Stimulated activated naive B cell treated with anti-CD40 and anti-IgM and Interleukin-4, amounts not matched to agents 10 μg/mL and 1 μg/mL and 100 μg/mL, for 72 hours (primary cell): Measurements from ENCODE around the gene NRXN3.

Source experiments
- ATAC-seq, 2 donors: fragments of 150-1000 bp; cut with Tn5 transposase; replicated peaks; 2 replicates each; pipeline ENCODE4 v1.10.0; 2021; ENCODE audit warnings: moderate library complexity in 1 of 2
- DNase-seq: peaks from one replicate; pipeline ENCODE4 v3.0.0; 2021
- H3K27ac Mint-ChIP-seq: one replicate; pipeline ENCODE4 v1.8.0; 2022; ENCODE audit warnings: mild to moderate bottlenecking, mixed read lengths
- H3K27me3 Mint-ChIP-seq, 2 donors: one replicate each; pipeline ENCODE4 v1.8.0; 2022; ENCODE audit warnings: mixed read lengths in 2 of 2
- H3K36me3 Mint-ChIP-seq, 2 donors: one replicate each; pipeline ENCODE4 v1.8.0; 2022; ENCODE audit warnings: mixed read lengths in 2 of 2, mild to moderate bottlenecking in 1 of 2
- H3K4me1 Mint-ChIP-seq, 2 donors: one replicate each; pipeline ENCODE4 v1.8.0; 2022; ENCODE audit warnings: mixed read lengths in 2 of 2, mild to moderate bottlenecking in 1 of 2
- H3K4me3 Mint-ChIP-seq, 2 donors: one replicate each; pipeline ENCODE4 v1.8.0; 2022; ENCODE audit warnings: mild to moderate bottlenecking in 2 of 2, mixed read lengths in 2 of 2, moderate library complexity in 1 of 2
- H3K9me3 Mint-ChIP-seq, 2 donors: one replicate each; pipeline ENCODE4 v1.8.0; 2022; ENCODE audit warnings: mixed read lengths in 2 of 2, mild to moderate bottlenecking in 1 of 2

The NRXN3 gene

GRCh38 chr14:79881299-79881698, 1711.1 kb downstream of the NRXN3 start:
- Mint-ChIP-seq H3K9me3 (peaks cover 0 to 3% of the 10 kb centered on the region in 2 donors), H3K4me1 (no peaks in the 10 kb centered on the region), H3K36me3 (no peaks in the 10 kb centered on the region), H3K27me3 (no peaks in the 10 kb centered on the region), H3K4me3 (no peak overlapping the region), H3K27ac (no peak overlapping the region)
- ATAC-seq (no peak), DNase-seq (no peak)

GRCh38 chr14:79890527-79890926, 1720.4 kb downstream of the NRXN3 start:
- Mint-ChIP-seq H3K9me3 (no peaks in the 10 kb centered on the region), H3K36me3 (no peaks in the 10 kb centered on the region), H3K4me3 (no peak overlapping the region), H3K27ac (no peak overlapping the region), H3K27me3 (no peaks in the 10 kb centered on the region), H3K4me1 (no peaks in the 10 kb centered on the region)
- DNase-seq (no peak), ATAC-seq (no peak)

- H3K36me3 Mint-ChIP-seq = no peaks in the 10 kb centered on the region
- no peak overlapping the region for H3K27ac Mint-ChIP-seq
- peaks cover 0 to 3% of the 10 kb centered on the region in 2 donors for H3K9me3 Mint-ChIP-seq
- DNase-seq (no peak), ATAC-seq (no peak)
- H3K4me3 Mint-ChIP-seq = no peak overlapping the region
- no peaks in the 10 kb centered on the region for H3K27me3 Mint-ChIP-seq
- no peaks in the 10 kb centered on the region for H3K4me1 Mint-ChIP-seq
Measured at GRCh38 chr14:79896009-79896408, 1725.8 kb downstream of the NRXN3 start.

GRCh38 chr14:79899610-79900009, 1729.4 kb downstream of the NRXN3 start:
- Mint-ChIP-seq H3K4me3 (no peak overlapping the region), H3K4me1 (no peaks in the 10 kb centered on the region), H3K27ac (no peak overlapping the region), H3K36me3 (no peaks in the 10 kb centered on the region), H3K9me3 (peaks cover 0 to 3% of the 10 kb centered on the region in 2 donors), H3K27me3 (no peaks in the 10 kb centered on the region)
- DNase-seq (no peak), ATAC-seq (no peak)

- H3K9me3 Mint-ChIP-seq = peaks cover 0 to 3% of the 10 kb centered on the region in 2 donors
- DNase-seq (no peak), ATAC-seq (no peak)
- no peaks in the 10 kb centered on the region for H3K27me3 Mint-ChIP-seq
- no peaks in the 10 kb centered on the region for H3K36me3 Mint-ChIP-seq
- no peaks in the 10 kb centered on the region for H3K4me1 Mint-ChIP-seq
- no peak overlapping the region for H3K4me3 Mint-ChIP-seq
- H3K27ac Mint-ChIP-seq = no peak overlapping the region
Measured at GRCh38 chr14:79904497-79904896, 1734.3 kb downstream of the NRXN3 start.

- no peak for DNase-seq
- Mint-ChIP-seq H3K27ac (no peak overlapping the region), H3K9me3 (peaks cover 0 to 4% of the 10 kb centered on the region in 2 donors), H3K36me3 (no peaks in the 10 kb centered on the region), H3K27me3 (no peaks in the 10 kb centered on the region), H3K4me3 (no peak overlapping the region), H3K4me1 (no peaks in the 10 kb centered on the region)
- no peak for ATAC-seq
Measured at GRCh38 chr14:79906994-79907393, 1736.8 kb downstream of the NRXN3 start.

GRCh38 chr14:79910086-79910485, 1739.9 kb downstream of the NRXN3 start:
- Mint-ChIP-seq H3K36me3 (no peaks in the 10 kb centered on the region), H3K4me1 (no peaks in the 10 kb centered on the region), H3K27ac (no peak overlapping the region), H3K4me3 (no peak overlapping the region), H3K9me3 (peaks cover 2 to 7% of the 10 kb centered on the region in 2 donors), H3K27me3 (no peaks in the 10 kb centered on the region)
- no peak for DNase-seq
- ATAC-seq = no peak

- DNase-seq = no peak
- ATAC-seq = no peak
- Mint-ChIP-seq H3K4me1 (no peaks in the 10 kb centered on the region), H3K27me3 (no peaks in the 10 kb centered on the region), H3K4me3 (no peak overlapping the region), H3K36me3 (no peaks in the 10 kb centered on the region), H3K27ac (no peak overlapping the region), H3K9me3 (peaks cover 2 to 7% of the 10 kb centered on the region in 2 donors)
Measured at GRCh38 chr14:79911744-79912143, 1741.6 kb downstream of the NRXN3 start.

- H3K4me1 Mint-ChIP-seq = no peaks in the 10 kb centered on the region
- no peak overlapping the region for H3K27ac Mint-ChIP-seq
- H3K27me3 Mint-ChIP-seq = no peaks in the 10 kb centered on the region
- DNase-seq (no peak), ATAC-seq (no peak)
- peaks cover 2 to 7% of the 10 kb centered on the region in 2 donors for H3K9me3 Mint-ChIP-seq
- H3K36me3 Mint-ChIP-seq = no peaks in the 10 kb centered on the region
- no peak overlapping the region for H3K4me3 Mint-ChIP-seq
Measured at GRCh38 chr14:79914595-79914994, 1744.4 kb downstream of the NRXN3 start.

- ATAC-seq (no peak), DNase-seq (no peak)
- no peak overlapping the region for H3K4me3 Mint-ChIP-seq
- no peaks in the 10 kb centered on the region for H3K4me1 Mint-ChIP-seq
- no peak overlapping the region for H3K27ac Mint-ChIP-seq
- peaks cover 2 to 3% of the 10 kb centered on the region in 2 donors for H3K9me3 Mint-ChIP-seq
- no peaks in the 10 kb centered on the region for H3K36me3 Mint-ChIP-seq
- H3K27me3 Mint-ChIP-seq = no peaks in the 10 kb centered on the region
Measured at GRCh38 chr14:79915406-79915805, 1745.2 kb downstream of the NRXN3 start.

GRCh38 chr14:79916281-79916680, 1746.1 kb downstream of the NRXN3 start:
- no peaks in the 10 kb centered on the region for H3K4me1 Mint-ChIP-seq

GRCh38 chr14:79916892-79917291, 1746.7 kb downstream of the NRXN3 start:
- Mint-ChIP-seq H3K36me3 (no peaks in the 10 kb centered on the region), H3K9me3 (peaks cover 2 to 3% of the 10 kb centered on the region in 2 donors), H3K4me1 (no peaks in the 10 kb centered on the region), H3K27ac (no peak overlapping the region), H3K4me3 (no peak overlapping the region), H3K27me3 (no peaks in the 10 kb centered on the region)
- DNase-seq (no peak), ATAC-seq (no peak)

More at GRCh38 chr14:79916281-79916680, 1746.1 kb downstream of the NRXN3 start:
- Mint-ChIP-seq H3K27ac (no peak overlapping the region), H3K36me3 (no peaks in the 10 kb centered on the region), H3K27me3 (no peaks in the 10 kb centered on the region), H3K4me3 (no peak overlapping the region), H3K9me3 (peaks cover 2 to 3% of the 10 kb centered on the region in 2 donors)
- DNase-seq (no peak), ATAC-seq (no peak)
